ENCODE data around the gene LRRN4CL.
"Not testable (repeated sequence)": the region's sequence is repeated elsewhere in the genome, so short reads cannot be mapped to it uniquely, and the experiment has no call there.

LRRN4CL gene

DNA sequence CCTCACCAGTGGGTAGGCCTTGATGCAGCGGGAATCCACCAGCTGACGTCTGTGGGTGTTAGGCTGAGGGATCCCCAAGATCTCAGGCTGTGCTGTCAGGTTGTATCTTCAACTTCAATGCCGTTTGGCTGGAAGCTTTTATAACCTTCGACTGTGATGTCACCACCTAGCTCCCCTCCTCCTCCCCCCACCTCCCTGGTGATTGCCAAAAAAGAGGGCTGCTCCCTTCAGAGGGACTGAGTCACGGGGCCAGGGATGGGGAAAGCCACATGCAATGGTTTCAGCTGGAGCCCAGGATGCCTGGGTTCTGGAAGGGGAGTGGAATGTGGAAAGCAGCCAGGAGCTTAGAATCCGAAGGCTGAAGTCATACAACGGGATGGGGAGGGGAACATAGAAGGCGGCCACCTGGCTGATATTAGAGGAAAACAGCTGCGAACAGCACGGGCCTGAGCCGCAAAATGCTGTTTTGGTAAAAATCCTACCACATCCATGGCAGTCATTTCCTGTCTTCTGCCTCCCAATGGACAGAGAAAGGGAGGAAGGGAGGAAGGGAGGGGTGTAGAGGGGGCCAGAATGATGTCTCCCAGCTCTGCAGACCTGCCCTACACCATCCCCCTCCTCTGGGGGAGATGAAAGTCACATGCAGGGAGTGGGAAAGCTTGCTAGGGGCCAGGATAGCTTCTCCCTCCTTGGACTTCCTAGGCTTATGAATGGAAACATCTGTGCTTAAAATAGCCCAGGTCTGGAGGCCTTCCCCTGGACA is at the start of gene LRRN4CL:
TSS of gene LRRN4CL (minus strand) at position 110 of the 763 bp plus-strand sequence. CDS start 1,022 bp downstream, outside the sequence.
- Histone ChIP-seq H3K9ac (ENCODE audit: insufficient read length, low read depth) (peak within 1 kb of the TSS; percentile 46), H3K9me3 (ENCODE audit: insufficient read depth, low read length) (no peaks in the 10 kb centered on the region), H3K4me3 (ENCODE audit: insufficient read length, low read depth) (no peak within 1 kb of the TSS), H3K27me3 (ENCODE audit: insufficient read depth, insufficient read length) (no peaks in the 10 kb centered on the region), H3K4me1 (ENCODE audit: insufficient read depth, insufficient read length) (peaks cover 7% of the 10 kb centered on the region), H3K36me3 (ENCODE audit: insufficient read depth, insufficient read length, low read length) (peaks cover 59% of the 10 kb centered on the region)
- TF ChIP-seq YY1 (IDR thresholded peaks at IDR 0.05; ENCODE audit: insufficient read depth, insufficient read length) (no peak), ZNF274 (IDR thresholded peaks at IDR 0.05; ENCODE audit: low read depth, low read length) (no peak), SUZ12 (IDR thresholded peaks at IDR 0.05; ENCODE audit: extremely low read depth, insufficient read depth, insufficient read length) (no peak)
- no peak for DNase-seq (ENCODE audit: low read depth, low spot score)

DNA sequence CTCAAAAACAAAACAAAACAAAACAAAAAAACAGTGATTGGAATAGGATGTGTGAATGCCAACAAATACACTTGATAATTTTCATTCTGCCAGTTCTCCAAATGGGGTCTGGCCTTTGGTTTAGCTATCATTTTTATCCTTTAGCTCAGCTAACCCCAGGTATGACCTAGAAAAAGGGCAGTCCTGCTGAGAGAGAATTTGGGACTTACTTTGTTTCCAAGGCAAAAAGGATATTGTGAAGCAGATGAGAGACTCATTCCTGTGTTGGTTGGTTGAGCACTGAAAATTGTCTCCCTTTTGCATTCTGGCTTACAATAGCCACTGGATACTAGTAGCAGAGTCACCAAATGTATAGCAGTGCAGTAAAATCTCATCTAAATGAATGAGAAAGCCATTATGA is 47.9 kb upstream of the LRRN4CL start:
- Histone ChIP-seq H3K4me3 (ENCODE audit: insufficient read length, low read depth) (no peak overlapping the region), H3K9me3 (ENCODE audit: insufficient read depth, low read length) (no peaks in the 10 kb centered on the region), H3K9ac (ENCODE audit: insufficient read length, low read depth) (no peak overlapping the region), H3K27me3 (ENCODE audit: insufficient read depth, insufficient read length) (no peaks in the 10 kb centered on the region), H3K36me3 (ENCODE audit: insufficient read depth, insufficient read length, low read length) (peaks cover 69% of the 10 kb centered on the region), H3K4me1 (ENCODE audit: insufficient read depth, insufficient read length) (no peaks in the 10 kb centered on the region)
- no peak for TF ChIP-seq YY1 (IDR thresholded peaks at IDR 0.05; ENCODE audit: insufficient read depth, insufficient read length)
- TF ChIP-seq ZNF274 (IDR thresholded peaks at IDR 0.05; ENCODE audit: low read depth, low read length), result no peak
- no peak for DNase-seq (ENCODE audit: low read depth, low spot score)

DNA sequence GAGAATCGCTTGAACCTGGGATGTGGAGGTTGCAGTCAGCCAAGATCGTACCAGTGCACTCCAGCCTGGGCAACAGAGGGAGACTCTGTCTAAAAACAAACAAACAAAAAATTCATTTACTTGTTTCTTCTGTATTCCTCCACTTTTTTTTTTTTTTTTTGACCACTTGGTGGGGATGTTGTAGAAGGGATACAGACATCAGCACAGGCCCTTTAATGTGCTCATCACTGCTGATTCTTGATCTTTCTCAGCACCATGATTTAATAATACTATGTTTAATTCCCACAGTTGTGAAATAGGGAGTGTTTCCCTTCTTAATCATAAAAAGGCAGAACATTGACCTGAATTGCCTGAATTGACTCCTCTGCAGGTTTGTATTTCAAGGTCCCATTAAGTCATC is 43.5 kb upstream of the LRRN4CL start:
- H3K36me3 ChIP-seq (ENCODE audit: insufficient read depth, insufficient read length, low read length), result peaks cover 47% of the 10 kb centered on the region
- no peak overlapping the region for H3K9ac ChIP-seq (ENCODE audit: insufficient read length, low read depth)
- H3K27me3 ChIP-seq (ENCODE audit: insufficient read depth, insufficient read length), result no peaks in the 10 kb centered on the region
- no peak overlapping the region for H3K4me3 ChIP-seq (ENCODE audit: insufficient read length, low read depth)
- no peaks in the 10 kb centered on the region for H3K9me3 ChIP-seq (ENCODE audit: insufficient read depth, low read length)
- H3K4me1 ChIP-seq (ENCODE audit: insufficient read depth, insufficient read length), result no peaks in the 10 kb centered on the region
- TF ChIP-seq ZNF274 (IDR thresholded peaks at IDR 0.05; ENCODE audit: low read depth, low read length) (no peak), SUZ12 (IDR thresholded peaks at IDR 0.05; ENCODE audit: extremely low read depth, insufficient read depth, insufficient read length) (no peak), YY1 (IDR thresholded peaks at IDR 0.05; ENCODE audit: insufficient read depth, insufficient read length) (no peak)
- no peak for DNase-seq (ENCODE audit: low read depth, low spot score)

DNA sequence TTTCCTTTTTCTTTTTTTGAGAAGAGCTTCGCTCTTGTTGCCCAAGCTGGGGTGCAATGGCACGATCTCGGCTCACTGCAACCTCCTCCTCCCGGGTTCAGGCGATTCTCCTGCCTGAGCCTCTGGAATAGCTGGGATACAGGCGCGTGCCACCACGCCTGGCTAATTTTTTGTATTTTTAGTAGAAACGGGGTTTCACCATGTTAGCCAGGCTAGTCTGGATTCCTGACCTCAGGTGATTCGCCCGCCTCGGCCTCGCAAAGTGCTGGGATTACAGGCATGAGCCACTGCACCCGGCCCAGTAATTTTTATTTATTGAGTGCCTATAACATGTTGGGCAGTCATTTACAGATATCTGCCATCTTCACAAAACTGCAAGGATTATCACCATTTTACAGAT is 40.7 kb upstream of the LRRN4CL start:
- not testable (repeated sequence) for DNase-seq (ENCODE audit: low read depth, low spot score); H3K4me1 ChIP-seq (ENCODE audit: insufficient read depth, insufficient read length); H3K4me3 ChIP-seq (ENCODE audit: insufficient read length, low read depth); H3K27me3 ChIP-seq (ENCODE audit: insufficient read depth, insufficient read length); H3K9me3 ChIP-seq (ENCODE audit: insufficient read depth, low read length); H3K9ac ChIP-seq (ENCODE audit: insufficient read length, low read depth)
- H3K36me3 ChIP-seq (ENCODE audit: insufficient read depth, insufficient read length, low read length), result peaks cover 46% of the 10 kb centered on the region

DNA sequence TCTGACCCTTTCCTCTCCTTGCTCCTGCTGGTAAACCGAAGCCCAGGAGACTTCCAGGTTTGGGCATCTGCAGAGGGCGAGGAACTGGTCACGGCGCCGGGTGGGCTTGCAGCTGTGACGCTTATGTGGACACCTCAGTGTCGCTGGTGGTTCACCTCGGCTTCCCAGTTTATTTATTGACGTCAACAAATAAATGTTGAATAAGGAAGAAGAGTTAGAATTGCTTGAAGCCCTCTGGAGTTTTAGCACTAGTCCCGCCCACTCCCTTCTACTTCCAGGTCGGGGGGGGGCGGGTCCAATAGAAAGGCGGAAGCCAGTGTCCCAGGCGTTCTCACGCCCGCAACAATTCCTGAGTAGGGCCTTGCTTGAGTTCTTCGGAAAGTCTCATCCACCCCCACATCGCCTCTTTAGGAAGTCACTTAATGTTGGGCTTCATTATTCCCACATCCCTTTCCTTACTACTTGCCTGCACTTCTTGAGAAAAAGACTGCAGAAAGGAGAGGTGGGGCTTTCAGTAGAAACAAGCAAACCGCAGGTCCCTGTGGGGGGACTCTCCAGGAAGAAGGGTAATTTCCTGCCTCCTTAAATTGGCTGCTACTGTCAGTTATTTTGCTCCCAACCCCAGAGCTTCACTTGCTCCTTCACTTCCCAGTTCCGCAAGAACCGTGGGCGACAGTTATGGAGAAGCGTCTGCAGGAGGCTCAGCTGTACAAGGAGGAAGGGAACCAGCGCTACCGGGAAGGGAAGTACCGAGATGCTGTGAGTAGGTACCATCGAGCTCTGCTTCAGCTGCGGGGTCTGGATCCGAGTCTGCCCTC is 39.0 kb upstream of the LRRN4CL start, which contains the start of gene TTC9C:
TSS of gene TTC9C (plus strand) at position 316 of the 818 bp plus-strand sequence. CDS start at position 679, 363 bp downstream.
- Histone ChIP-seq H3K4me1 (ENCODE audit: insufficient read depth, insufficient read length) (no peaks in the 10 kb centered on the region), H3K9me3 (ENCODE audit: insufficient read depth, low read length) (no peaks in the 10 kb centered on the region), H3K27me3 (ENCODE audit: insufficient read depth, insufficient read length) (no peaks in the 10 kb centered on the region), H3K9ac (ENCODE audit: insufficient read length, low read depth) (peak within 1 kb of the TSS; percentile 97), H3K36me3 (ENCODE audit: insufficient read depth, insufficient read length, low read length) (peaks cover 49% of the 10 kb centered on the region), H3K4me3 (ENCODE audit: insufficient read length, low read depth) (peak within 1 kb of the TSS; percentile 98)
- no peak for TF ChIP-seq SUZ12 (IDR thresholded peaks at IDR 0.05; ENCODE audit: extremely low read depth, insufficient read depth, insufficient read length)
- no peak for TF ChIP-seq ZNF274 (IDR thresholded peaks at IDR 0.05; ENCODE audit: low read depth, low read length)
- no peak for TF ChIP-seq YY1 (IDR thresholded peaks at IDR 0.05; ENCODE audit: insufficient read depth, insufficient read length)
- DNase-seq (ENCODE audit: low read depth, low spot score), result no peak

DNA sequence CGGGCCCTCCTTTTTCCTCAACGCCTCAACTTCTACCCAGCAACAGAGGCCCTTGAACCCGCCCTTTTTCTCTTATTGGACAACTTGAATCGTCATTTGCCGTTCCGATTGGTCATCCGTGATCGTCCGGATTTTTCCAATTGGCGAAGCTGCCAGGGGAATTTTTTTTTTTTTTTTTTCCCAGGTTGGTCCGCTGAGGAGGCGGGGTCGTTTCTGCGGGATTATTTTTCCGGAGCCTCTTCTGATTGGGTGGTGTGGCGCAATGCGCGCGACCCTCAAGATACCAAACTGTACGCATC is 38.5 kb upstream of the LRRN4CL start:
- peaks cover 49% of the 10 kb centered on the region for H3K36me3 ChIP-seq (ENCODE audit: insufficient read depth, insufficient read length, low read length)
- H3K9me3 ChIP-seq (ENCODE audit: insufficient read depth, low read length), result no peaks in the 10 kb centered on the region
- no peaks in the 10 kb centered on the region for H3K27me3 ChIP-seq (ENCODE audit: insufficient read depth, insufficient read length)
- H3K4me3 ChIP-seq (ENCODE audit: insufficient read length, low read depth), result peak overlapping the region; percentile 98
- H3K4me1 ChIP-seq (ENCODE audit: insufficient read depth, insufficient read length), result no peaks in the 10 kb centered on the region
- peak; percentile 95 for DNase-seq (ENCODE audit: low read depth, low spot score)
- H3K9ac ChIP-seq (ENCODE audit: insufficient read length, low read depth), result peak overlapping the region; percentile 97
- no peak for TF ChIP-seq YY1 (IDR thresholded peaks at IDR 0.05; ENCODE audit: insufficient read depth, insufficient read length)
- TF ChIP-seq ZNF274 (IDR thresholded peaks at IDR 0.05; ENCODE audit: low read depth, low read length), result no peak
- no peak for TF ChIP-seq SUZ12 (IDR thresholded peaks at IDR 0.05; ENCODE audit: extremely low read depth, insufficient read depth, insufficient read length)

DNA sequence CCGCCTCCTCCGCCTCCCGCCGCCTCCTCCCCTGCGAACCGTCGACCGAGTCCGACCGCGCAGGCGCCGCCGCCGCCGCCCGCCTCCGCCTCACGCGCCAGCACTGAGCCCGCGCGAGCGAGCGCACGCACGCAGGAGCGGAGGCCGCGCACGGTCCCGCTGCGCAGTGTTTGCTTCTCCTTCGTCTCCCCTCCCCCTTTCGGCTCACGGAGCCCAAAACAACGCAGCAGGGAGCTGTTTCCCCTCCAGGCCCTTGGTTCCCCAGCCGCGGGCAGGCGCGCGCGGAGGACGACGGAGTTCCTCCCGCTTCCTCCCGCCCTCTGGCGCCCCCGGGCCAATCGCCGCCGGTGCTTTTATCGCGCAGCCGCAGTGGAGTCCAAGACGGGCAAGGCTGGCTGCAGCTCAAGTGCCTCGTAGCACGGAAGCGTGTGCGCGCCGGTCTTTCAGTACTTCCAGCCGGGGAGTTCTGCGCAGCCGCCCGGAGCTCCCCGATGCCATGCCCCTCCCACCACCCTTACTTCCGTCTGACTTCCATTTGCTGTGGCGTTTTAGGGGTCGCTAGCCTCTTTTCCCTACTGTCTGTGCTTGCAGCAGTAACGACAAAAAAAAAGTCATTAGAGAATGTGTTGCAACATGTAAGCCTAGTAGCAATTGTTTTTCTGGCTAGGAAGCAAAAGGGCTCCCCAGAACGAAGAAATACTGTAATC is 38.0 kb upstream of the LRRN4CL start, which contains the start of gene HNRNPUL2:
TSS of gene HNRNPUL2 (minus strand) at position 293 of the 707 bp plus-strand sequence. CDS start 301 bp downstream, outside the sequence.
- Histone ChIP-seq H3K27me3 (ENCODE audit: insufficient read depth, insufficient read length) (no peaks in the 10 kb centered on the region), H3K36me3 (ENCODE audit: insufficient read depth, insufficient read length, low read length) (peaks cover 54% of the 10 kb centered on the region), H3K9me3 (ENCODE audit: insufficient read depth, low read length) (no peaks in the 10 kb centered on the region), H3K9ac (ENCODE audit: insufficient read length, low read depth) (peak within 1 kb of the TSS; percentile 97), H3K4me3 (ENCODE audit: insufficient read length, low read depth) (peak within 1 kb of the TSS; percentile 98), H3K4me1 (ENCODE audit: insufficient read depth, insufficient read length) (no peaks in the 10 kb centered on the region)
- DNase-seq (ENCODE audit: low read depth, low spot score), result peak; percentile 97
- no peak for TF ChIP-seq SUZ12 (IDR thresholded peaks at IDR 0.05; ENCODE audit: extremely low read depth, insufficient read depth, insufficient read length)
- TF ChIP-seq ZNF274 (IDR thresholded peaks at IDR 0.05; ENCODE audit: low read depth, low read length), result no peak
- no peak for TF ChIP-seq YY1 (IDR thresholded peaks at IDR 0.05; ENCODE audit: insufficient read depth, insufficient read length)
